Panc1 (cell line): ENCODE data around the gene GGA1. TPM values are rescaled to one million over a fixed set of nuclear protein-coding genes. Genes with fewer than 3 reads are reported as not detected.

Experiments
- ATAC-seq: fragments of 200-7000 bp; cut with Tn5 transposase; 2 replicates; pipeline ENCODE4 v1.9.1; 2020; ENCODE audit warnings: mild to moderate bottlenecking, moderate library complexity
- BruUV-seq: library from RNA; stranded (reverse); fragments of 400-500 nt; replicated peaks from 2 replicates; lab custom pipeline; 2021; lab: Mats Ljungman, UMichigan
- CTCF ChIA-PET: fragments of 300-600 bp; sonication (Branson Sonifier 250); formaldehyde crosslinking; loops from one replicate; lab custom pipeline; 2022; ENCODE audit warnings: antibody characterized with exemption; lab: Charles Lee
- POLR2A ChIA-PET: fragments of 300-600 bp; sonication (Branson Sonifier 250); formaldehyde crosslinking; loops from one replicate; lab custom pipeline; 2022; ENCODE audit warnings: antibody characterized with exemption; lab: Charles Lee
- DNase-seq: peaks from one replicate; pipeline ENCODE4 v3.0.0-alpha.2; 2010; ENCODE audit warnings: low read depth, low spot score
- H3K27ac ChIP-seq: 2 replicates; pipeline ENCODE4 v1.5.1; 2011; ENCODE audit warnings: mild to moderate bottlenecking, low read length, inconsistent platforms
- H3K27me3 ChIP-seq: fragments of 200-500 bp; sonication (Bioruptor generic); 2 replicates; pipeline ENCODE4 v1.6.0; 2014; ENCODE audit warnings: low read length, inconsistent platforms; ENCODE audit not compliant: control insufficient read depth, insufficient read depth
- H3K36me3 ChIP-seq: fragments of 200-500 bp; sonication (Bioruptor generic); 2 replicates; pipeline ENCODE4 v1.5.1; 2014; ENCODE audit warnings: inconsistent platforms, mild to moderate bottlenecking, low read length, moderate library complexity; ENCODE audit not compliant: control insufficient read depth, insufficient read depth
- H3K4me1 ChIP-seq: 2 replicates; pipeline ENCODE4 v1.5.1; 2011; ENCODE audit warnings: inconsistent platforms, mild to moderate bottlenecking, low read length, moderate library complexity; ENCODE audit not compliant: control insufficient read depth, insufficient read depth
- H3K4me3 ChIP-seq, 2 experiments: 2 replicates each; pipeline ENCODE4 v1.5.1; 2011 to 2012; ENCODE audit warnings: low read depth in 2 of 2, low read length in 2 of 2, mild to moderate bottlenecking in 2 of 2, inconsistent platforms in 1 of 2, moderate library complexity in 1 of 2
- H3K9me3 ChIP-seq: fragments of 200-500 bp; sonication (Bioruptor generic); 2 replicates; pipeline ENCODE4 v1.5.1; 2014; ENCODE audit warnings: low read depth, mild to moderate bottlenecking, inconsistent platforms, low read length, moderate library complexity; ENCODE audit not compliant: control insufficient read depth, insufficient read depth
- CTCF ChIP-seq: fragments of 450-650 bp; IDR thresholded peaks from 2 replicates; pipeline ENCODE4 v1.5.1; 2017; ENCODE audit warnings: mild to moderate bottlenecking
- POLR2AphosphoS5 ChIP-seq: IDR thresholded peaks from 2 replicates; pipeline ENCODE4 v1.6.1; 2012; ENCODE audit warnings: mild to moderate bottlenecking, low read depth, low read length, moderate library complexity
- REST ChIP-seq, 2 experiments: IDR thresholded peaks; 2 replicates each; pipeline ENCODE4 v1.6.1; 2011 to 2012; ENCODE audit warnings: low read depth in 2 of 2, control low read depth in 1 of 2, low read length in 1 of 2, mild to moderate bottlenecking in 1 of 2, moderate library complexity in 1 of 2; ENCODE audit not compliant: insufficient read depth in 1 of 2
- SIN3A ChIP-seq: IDR thresholded peaks from 2 replicates; pipeline ENCODE4 v1.6.1; 2012; ENCODE audit warnings: low read depth, mild to moderate bottlenecking, low read length, moderate library complexity, borderline replicate concordance; ENCODE audit not compliant: insufficient read depth
- TCF7L2 ChIP-seq: IDR thresholded peaks from 2 replicates; pipeline ENCODE4 v1.6.1; 2011; ENCODE audit warnings: mild to moderate bottlenecking, low read depth, low read length, inconsistent platforms
- in situ Hi-C: cut with HindIII; loops from 2 replicates; pipeline ENCODE4 v1.10.0; 2016; ENCODE audit warnings: low sequenced_read_pairs, low pct_unique_long_range_greater_than_20kb
- intact Hi-C: fragments of 100-400 bp; cut with micrococcal nuclease; formaldehyde crosslinking; loops from one replicate; pipeline ENCODE4 v1.10.0; 2022; ENCODE audit not compliant: unreplicated experiment
- total RNA-seq: library from RNA; stranded (reverse); gene quantifications from one replicate; pipeline ENCODE4 v1.2.1, GENCODE V29; 2021; ENCODE audit not compliant: unreplicated experiment

Gene GGA1
- total RNA-seq, 1 experiment from 2014 or later, result 45.4 TPM

- TSS peak; percentile 75 for BruUV-seq
- in situ Hi-C loops (no loop called here), intact Hi-C loops (no loop called here)
- Histone ChIP-seq H3K9me3 (no peaks in the 10 kb centered on the region), H3K27ac (no peak overlapping the region), H3K27me3 (no peaks in the 10 kb centered on the region), H3K4me1 (no peaks in the 10 kb centered on the region), H3K36me3 (no peaks in the 10 kb centered on the region), H3K4me3 (no peak overlapping the region)
- CTCF ChIA-PET, result interaction anchor here (0.5 kb wide), 1 partner anchor 113 kb away, joined by 3 read pairs; no protein-coding TSS in a partner anchor
- ATAC-seq (no peak), DNase-seq (no peak)
- POLR2A ChIA-PET, result interaction anchor here (0.7 kb wide), 1 partner anchor 129 kb away, joined by 9 read pairs; no protein-coding TSS in a partner anchor
- TF ChIP-seq SIN3A, result no peak
- no peak for TF ChIP-seq REST (IDR thresholded peaks at IDR 0.05; ENCODE audit: insufficient read depth in 1 of 2, low read depth in 2 of 2, low read length in 1 of 2)
- TF ChIP-seq CTCF, result no peak
- no peak for TF ChIP-seq POLR2AphosphoS5
- no peak for TF ChIP-seq TCF7L2
Observed at GRCh38 chr22:37618072-37618656, 9.5 kb downstream of the GGA1 start.

DNA sequence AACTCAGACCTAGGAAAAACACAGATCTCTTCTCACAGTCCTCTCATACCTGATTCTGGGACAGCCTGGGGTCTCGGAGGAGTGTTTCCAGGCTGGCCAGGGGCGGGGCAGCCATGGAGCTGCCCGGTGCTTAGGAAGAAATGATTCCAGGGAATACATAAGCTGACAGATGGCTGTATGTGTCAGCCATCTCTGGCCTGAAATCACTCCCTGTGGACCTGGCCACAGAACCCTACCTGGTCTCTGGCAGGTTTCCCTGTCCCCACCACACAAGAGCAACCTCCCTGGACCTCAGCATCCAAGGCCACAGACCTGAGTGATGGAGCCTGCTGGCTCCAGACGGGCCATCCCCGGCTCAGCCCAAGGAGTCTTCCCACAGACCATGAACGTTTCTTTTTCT lies 10.0 kb downstream of the GGA1 start:
- Histone ChIP-seq H3K9me3 (no peaks in the 10 kb centered on the region), H3K27ac (no peak overlapping the region), H3K36me3 (no peaks in the 10 kb centered on the region), H3K27me3 (no peaks in the 10 kb centered on the region), H3K4me3 (no peak overlapping the region), H3K4me1 (no peaks in the 10 kb centered on the region)
- intact Hi-C loops (no loop called here), in situ Hi-C loops (no loop called here)
- ChIA-PET POLR2A (no interaction called here), CTCF (no interaction called here)
- TF ChIP-seq REST (IDR thresholded peaks at IDR 0.05; ENCODE audit: insufficient read depth in 1 of 2, low read depth in 2 of 2, low read length in 1 of 2), result no peak
- TF ChIP-seq CTCF, result no peak
- no peak for TF ChIP-seq POLR2AphosphoS5
- TF ChIP-seq SIN3A, result no peak
- no peak for TF ChIP-seq TCF7L2
- no TSS peak for BruUV-seq
- DNase-seq (no peak), ATAC-seq (no peak)
